ENCODE measurements around the gene ARL2BP. TPM values are rescaled to one million over a fixed set of nuclear protein-coding genes. Genes with fewer than 3 reads are reported as not detected.

Gene ARL2BP
- total RNA-seq, result 56.3 and 58.3 TPM in 2 replicates

DNA sequence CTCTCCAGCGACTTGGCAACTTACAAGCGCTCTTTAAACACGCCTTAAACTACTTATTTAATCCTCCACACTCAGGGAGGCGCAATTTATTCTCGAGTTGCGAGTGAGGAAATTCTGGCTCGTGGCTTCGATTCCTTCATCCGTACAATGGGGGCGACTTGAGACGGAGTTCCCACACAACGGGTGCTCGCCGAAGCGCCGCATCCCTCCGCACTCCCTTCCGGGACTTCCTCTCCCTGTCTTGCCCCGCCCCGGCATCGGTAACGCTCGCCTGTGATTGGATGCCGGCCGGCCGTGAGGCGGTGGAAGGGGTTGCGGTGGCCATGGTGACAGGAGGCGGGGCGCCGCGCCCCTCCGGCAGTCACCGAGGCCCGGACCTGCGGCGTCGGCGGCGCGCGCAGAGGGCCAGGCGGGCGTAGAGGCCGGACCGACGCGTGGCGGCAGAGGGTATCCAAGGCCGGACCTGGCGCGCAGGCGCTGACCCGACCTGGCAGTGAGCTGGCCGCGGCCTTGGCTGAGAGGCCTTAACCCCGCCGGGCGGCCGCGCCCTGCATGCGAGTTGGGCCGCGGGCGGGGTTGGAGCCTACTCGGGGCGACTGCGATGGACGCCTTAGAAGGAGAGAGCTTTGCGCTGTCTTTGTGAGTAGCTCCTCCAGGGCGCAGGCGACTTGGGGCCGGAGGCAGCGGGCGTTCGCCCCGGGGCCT lies at the start of gene ARL2BP:
Gene ARL2BP, plus strand, starts transcription at position 493 of the 705 bp plus-strand sequence. Its CDS starts 109 bp downstream, at position 602.

GRCh38 chr16:57284209-57284951 lies 39.3 kb downstream of the ARL2BP start, which contains the start of gene PLLP:
Gene PLLP (minus strand): TSS chr16:57284672. CDS start chr16:57284540, 132 bp downstream.

Other genes with a start within 250 kb of the ARL2BP start
- 10.2 and 10.4 TPM in 2 replicates for gene CPNE2, start 152.7 kb upstream of the ARL2BP start, total RNA-seq
- gene PSME3IP1, start 59.2 kb upstream of the ARL2BP start, total RNA-seq, result 54.6 and 57.5 TPM in 2 replicates
- gene RSPRY1, start 58.9 kb upstream of the ARL2BP start, total RNA-seq, result 34.7 and 39.4 TPM in 2 replicates
- not detected in 2 replicates for gene PLLP, start 39.4 kb downstream of the ARL2BP start, total RNA-seq
- gene CCL22, start 113.5 kb downstream of the ARL2BP start, total RNA-seq, result not detected in 2 replicates
- gene CX3CL1, start 127.2 kb downstream of the ARL2BP start, total RNA-seq, result 0.09 TPM in 1 of 2 replicates, not detected in the other
- gene CCL17, start 159.5 kb downstream of the ARL2BP start, total RNA-seq, result not detected in 2 replicates
- gene CIAPIN1, start 202.1 kb downstream of the ARL2BP start, total RNA-seq, result 33.8 and 45.7 TPM in 2 replicates
- 40.5 and 43.6 TPM in 2 replicates for gene COQ9, start 202.2 kb downstream of the ARL2BP start, total RNA-seq
- gene POLR2C, start 217.4 kb downstream of the ARL2BP start, total RNA-seq, result 110 and 116 TPM in 2 replicates
- 28.2 and 36.4 TPM in 2 replicates for gene DOK4, start 241.2 kb downstream of the ARL2BP start, total RNA-seq

Measured in smooth muscle cell of bladder (primary cell).